ENCODE measurements around the gene HCFC2.

The HCFC2 gene

DNA sequence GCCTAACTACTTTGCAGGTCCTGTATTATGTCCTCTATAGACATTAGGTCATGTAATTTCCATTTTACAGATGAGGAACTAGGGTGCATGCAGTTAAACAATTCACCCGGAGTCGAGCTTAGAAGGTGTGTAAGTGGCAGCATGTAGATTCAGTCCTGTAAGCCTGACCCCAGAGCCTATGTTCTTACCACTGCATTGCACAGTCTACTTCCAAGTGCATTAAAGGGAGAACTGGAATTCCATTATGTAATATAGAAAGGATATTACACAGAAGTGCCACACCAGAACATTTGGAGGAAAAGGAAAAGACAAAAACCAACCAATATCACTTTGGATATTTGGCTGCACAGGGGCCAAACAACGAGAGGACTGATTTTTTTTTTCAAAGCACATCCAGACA lies 15.5 kb upstream of the HCFC2 start:
- DNase-seq (ENCODE audit: low read depth, low spot score), result no peak
- CTCF ChIA-PET, result interaction anchor here (2.1 kb wide), 1 partner anchor 9 kb away, joined by 6 read pairs; no protein-coding TSS in a partner anchor
- peak overlapping the region; percentile 67 for H3K4me3 ChIP-seq (ENCODE audit: low read depth, low read length)
- POLR2A ChIA-PET, result interaction anchor here (1.5 kb wide), 1 partner anchor 15 kb away, joined by 8 read pairs; the partner anchor contains the start of gene HCFC2
- TF ChIP-seq CTCF (IDR thresholded peaks at IDR 0.05; ENCODE audit: insufficient read depth, low read length, missing control alignments), result no peak

- DNase-seq (ENCODE audit: low read depth, low spot score), result no peak
- CTCF ChIA-PET, result interaction anchor here (2.1 kb wide), 1 partner anchor 9 kb away, joined by 6 read pairs; no protein-coding TSS in a partner anchor
- POLR2A ChIA-PET, result interaction anchor here (1.5 kb wide), 1 partner anchor 15 kb away, joined by 8 read pairs; the partner anchor contains the start of gene HCFC2
- peak overlapping the region; percentile 67 for H3K4me3 ChIP-seq (ENCODE audit: low read depth, low read length)
- TF ChIP-seq CTCF (IDR thresholded peaks at IDR 0.05; ENCODE audit: insufficient read depth, low read length, missing control alignments), result no peak
These were observed 14.9 kb upstream of the HCFC2 start for GRCh38 chr12:104049278-104049902.

- H3K4me3 ChIP-seq (ENCODE audit: low read depth, low read length), result peak within 1 kb of the TSS; percentile 67
- TF ChIP-seq CTCF (IDR thresholded peaks at IDR 0.05; ENCODE audit: insufficient read depth, low read length, missing control alignments), result no peak
- ChIA-PET CTCF (interaction anchor here (1.0 to 2.1 kb wide), 2 partner anchors 8 to 166 kb away, joined by 3 to 6 read pairs; no protein-coding TSS in a partner anchor), POLR2A (interaction anchor here (1.2 to 1.5 kb wide), 3 partner anchors 14 to 93 kb away, joined by 4 to 8 read pairs (median 4); partner anchors contain the start of genes HCFC2 and NFYB)
- no peak for DNase-seq (ENCODE audit: low read depth, low spot score)
These were observed 14.4 kb upstream of the HCFC2 start, which contains the start of gene GLT8D2 for GRCh38 chr12:104049903-104050356. Gene GLT8D2 (minus strand): TSS chr12:104050187. CDS start chr12:104019648, 30,539 bp downstream.

- POLR2A ChIA-PET, result interaction anchor here (1.2 to 1.5 kb wide), 3 partner anchors 14 to 94 kb away, joined by 4 to 8 read pairs (median 4); partner anchors contain the start of genes HCFC2 and NFYB
- no peak for TF ChIP-seq CTCF (IDR thresholded peaks at IDR 0.05; ENCODE audit: insufficient read depth, low read length, missing control alignments)
- CTCF ChIA-PET, result interaction anchor here (1.0 to 2.1 kb wide), 2 partner anchors 8 to 166 kb away, joined by 3 to 6 read pairs; no protein-coding TSS in a partner anchor
These were observed 13.9 kb upstream of the HCFC2 start for GRCh38 chr12:104050436-104050835.

DNA sequence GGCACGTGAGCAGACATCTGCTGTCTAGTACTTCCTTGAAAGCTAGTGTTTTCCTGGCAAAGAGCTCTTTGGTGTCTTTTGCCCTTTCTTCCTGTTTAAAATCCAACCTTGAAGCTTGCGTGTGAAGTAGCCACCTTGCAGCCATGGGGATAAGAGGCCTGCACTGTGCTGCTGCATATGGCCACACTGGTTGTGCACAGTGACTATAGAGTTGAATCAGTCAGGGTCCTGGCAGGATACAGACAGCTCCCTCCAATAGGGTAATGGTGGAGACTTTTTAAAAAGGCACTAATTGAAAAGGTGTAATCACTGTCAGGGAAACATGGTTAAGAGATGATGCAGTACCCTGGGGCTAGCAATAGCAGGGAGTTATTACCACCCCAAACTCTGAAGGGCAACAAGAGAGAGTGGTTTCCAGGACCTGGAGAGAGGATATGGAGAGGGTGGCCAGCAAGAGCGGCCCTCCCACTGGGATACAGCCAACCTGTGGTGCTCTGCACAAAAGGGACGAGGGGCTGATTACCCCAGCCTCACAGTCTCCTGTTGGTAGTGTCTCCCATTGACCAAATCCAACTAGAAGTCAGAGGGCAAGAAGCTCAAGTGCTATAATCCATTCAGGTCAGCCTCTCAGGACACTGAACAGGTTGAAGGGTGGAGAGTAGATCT lies 9.5 kb upstream of the HCFC2 start:
- ChIA-PET CTCF (interaction anchor here (0.7 to 5.9 kb wide), 3 partner anchors 9 to 55 kb away, joined by 3 to 79 read pairs (median 3); no protein-coding TSS in a partner anchor), POLR2A (no interaction called here)
- TF ChIP-seq CTCF (IDR thresholded peaks at IDR 0.05; ENCODE audit: insufficient read depth, low read length, missing control alignments), result no peak
- H3K4me3 ChIP-seq (ENCODE audit: low read depth, low read length), result no peak overlapping the region
- DNase-seq (ENCODE audit: low read depth, low spot score), result no peak

More at GRCh38 chr12:104050436-104050835, 13.9 kb upstream of the HCFC2 start:
- peak overlapping the region; percentile 67 for H3K4me3 ChIP-seq (ENCODE audit: low read depth, low read length)
- DNase-seq (ENCODE audit: low read depth, low spot score), result no peak

Data from AG04449 (cell line).